Right forelimb (tissue), 1 donor: Measurements from ENCODE around the gene ERAP2.
A peak's percentile ranks its signal among the peaks of the same experiment; 100 is the strongest.

ENCODE experiments used
- DNase-seq: peaks from one replicate; pipeline ENCODE4 v3.0.0-alpha.2; 2018

Gene ERAP2

GRCh38 chr5:96933764-96934707 lies 57.7 kb downstream of the ERAP2 start:
- DNase-seq: no peak

DNA sequence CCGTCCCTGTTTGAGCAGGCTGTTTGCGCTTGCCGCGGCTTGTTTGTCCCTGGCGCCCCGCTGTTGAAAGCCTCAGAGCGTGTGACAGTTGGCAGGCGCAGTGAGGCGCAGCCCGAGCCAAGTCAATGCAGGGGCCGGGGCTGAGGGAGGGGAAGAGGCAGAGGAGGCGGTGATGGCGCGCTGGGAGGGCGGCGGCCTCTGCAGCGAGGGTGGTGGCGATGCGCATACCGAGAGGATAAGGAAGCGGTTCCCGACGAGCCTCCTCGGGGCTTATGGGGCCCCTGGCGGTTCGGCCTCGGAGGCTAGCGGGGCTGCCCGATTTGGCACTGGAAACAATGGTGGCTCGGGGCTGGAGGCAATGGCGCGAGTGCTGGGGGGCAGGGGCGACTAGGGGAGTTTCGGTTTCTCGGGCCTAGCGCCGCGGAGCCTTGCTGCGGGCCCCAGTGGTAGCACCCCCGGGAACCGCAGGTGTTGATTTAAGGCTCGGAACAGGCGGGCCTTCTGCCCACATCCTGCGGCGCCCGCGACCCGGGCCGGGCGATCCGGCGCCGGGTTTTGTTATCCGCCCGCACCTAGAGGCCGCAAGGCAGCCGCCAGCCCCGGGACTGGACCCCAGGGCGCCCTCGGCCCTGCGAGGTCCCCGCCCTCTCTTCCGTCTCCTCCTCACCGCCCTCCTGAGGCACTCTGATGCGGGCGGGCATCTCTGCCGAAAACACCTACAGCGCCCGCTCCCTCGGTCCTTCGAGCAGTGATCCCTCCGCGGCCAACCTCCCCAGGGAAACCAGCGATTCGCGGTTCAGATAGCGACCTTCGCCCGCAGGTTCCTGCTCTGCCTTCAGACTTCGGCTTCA lies 58.6 kb downstream of the ERAP2 start:
- DNase-seq: peak; percentile 95

GRCh38 chr5:96935559-96936430 lies 59.5 kb downstream of the ERAP2 start, which contains the start of gene LNPEP:
TSS of gene LNPEP (plus strand) at chr5:96936080. CDS start at chr5:96936156, 76 bp downstream.
- DNase-seq: peak; percentile 97

- peak; percentile 67 for DNase-seq
Observed at GRCh38 chr5:96936431-96937320, 60.4 kb downstream of the ERAP2 start.

GRCh38 chr5:96940586-96940985 lies 64.3 kb downstream of the ERAP2 start:
- DNase-seq: no peak

DNA sequence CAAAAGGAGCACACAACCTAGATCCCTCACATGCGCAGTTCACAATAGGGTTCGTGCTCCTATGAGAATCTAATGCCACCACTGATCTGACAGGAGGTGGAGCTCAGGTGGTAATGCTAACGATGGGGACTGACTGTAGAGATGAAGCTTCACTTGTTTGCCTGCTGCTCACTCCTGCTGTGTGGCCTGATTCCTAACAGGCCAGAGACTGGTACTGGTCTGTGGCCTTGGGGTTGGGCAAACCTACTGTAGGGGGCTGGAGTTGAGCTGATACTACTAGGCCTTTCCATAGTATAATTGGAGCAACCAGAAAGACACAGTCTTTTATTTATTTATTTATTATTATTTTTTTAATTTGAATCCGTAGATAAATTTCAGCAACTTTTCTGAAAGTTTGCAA lies 64.8 kb downstream of the ERAP2 start:
- no peak for DNase-seq

DNA sequence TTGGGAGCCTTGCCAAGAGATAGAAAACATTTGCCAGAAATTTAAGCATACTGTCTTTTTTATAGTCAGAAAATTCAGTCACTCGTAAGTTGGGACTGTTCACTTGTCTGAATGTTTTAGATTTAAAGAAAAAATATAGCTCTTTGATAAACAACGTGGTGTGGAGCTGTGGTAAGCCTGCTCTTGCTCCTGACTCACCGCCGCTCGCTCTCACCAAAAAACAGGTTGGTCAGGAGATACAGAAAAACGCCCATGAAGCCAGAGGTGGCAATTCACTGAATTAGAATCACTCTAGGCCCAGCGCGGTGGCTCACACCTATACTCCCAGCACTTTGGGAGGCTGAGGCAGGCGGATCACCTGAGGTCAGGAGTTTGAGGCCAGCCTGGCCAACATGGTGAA lies 65.8 kb downstream of the ERAP2 start:
- no peak for DNase-seq

DNA sequence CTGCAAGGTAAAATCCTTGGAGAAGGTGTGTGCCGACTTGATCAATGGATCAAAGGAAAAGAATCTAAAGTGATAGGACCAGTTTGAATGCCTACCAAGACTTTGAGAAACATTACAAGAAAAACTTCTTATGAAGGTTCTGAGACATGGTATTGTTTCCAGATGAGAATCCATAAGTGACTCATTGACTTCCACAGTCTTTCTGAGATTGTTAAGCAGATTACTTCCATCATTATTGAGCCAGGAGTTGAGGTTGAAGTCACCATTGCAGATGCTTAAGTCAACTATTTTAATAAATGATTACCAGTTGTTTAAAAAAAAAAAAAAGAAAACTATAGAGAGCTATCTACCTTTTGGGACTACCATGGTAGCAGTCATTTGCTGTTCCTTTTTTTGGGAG lies 66.6 kb downstream of the ERAP2 start:
- DNase-seq: no peak

DNA sequence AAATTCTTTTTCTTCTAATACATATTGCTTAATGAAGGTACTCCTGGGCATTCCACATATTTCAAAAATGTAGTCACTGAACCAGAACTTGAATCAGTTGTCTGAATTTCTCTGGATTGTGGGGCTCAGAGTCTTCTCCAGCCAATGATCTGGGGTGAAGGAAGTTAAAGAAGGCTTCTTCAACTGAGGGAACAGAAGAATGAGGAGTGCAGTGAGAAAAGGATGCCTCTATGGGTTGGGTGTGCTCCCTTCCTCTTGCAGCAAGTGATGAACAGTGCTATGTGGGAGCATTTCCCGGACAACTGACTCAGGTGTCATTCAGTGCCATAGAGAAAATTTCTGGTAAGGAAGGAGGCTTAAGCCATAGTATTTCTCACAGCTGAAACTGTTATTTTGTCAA lies 67.5 kb downstream of the ERAP2 start:
- DNase-seq: no peak

DNA sequence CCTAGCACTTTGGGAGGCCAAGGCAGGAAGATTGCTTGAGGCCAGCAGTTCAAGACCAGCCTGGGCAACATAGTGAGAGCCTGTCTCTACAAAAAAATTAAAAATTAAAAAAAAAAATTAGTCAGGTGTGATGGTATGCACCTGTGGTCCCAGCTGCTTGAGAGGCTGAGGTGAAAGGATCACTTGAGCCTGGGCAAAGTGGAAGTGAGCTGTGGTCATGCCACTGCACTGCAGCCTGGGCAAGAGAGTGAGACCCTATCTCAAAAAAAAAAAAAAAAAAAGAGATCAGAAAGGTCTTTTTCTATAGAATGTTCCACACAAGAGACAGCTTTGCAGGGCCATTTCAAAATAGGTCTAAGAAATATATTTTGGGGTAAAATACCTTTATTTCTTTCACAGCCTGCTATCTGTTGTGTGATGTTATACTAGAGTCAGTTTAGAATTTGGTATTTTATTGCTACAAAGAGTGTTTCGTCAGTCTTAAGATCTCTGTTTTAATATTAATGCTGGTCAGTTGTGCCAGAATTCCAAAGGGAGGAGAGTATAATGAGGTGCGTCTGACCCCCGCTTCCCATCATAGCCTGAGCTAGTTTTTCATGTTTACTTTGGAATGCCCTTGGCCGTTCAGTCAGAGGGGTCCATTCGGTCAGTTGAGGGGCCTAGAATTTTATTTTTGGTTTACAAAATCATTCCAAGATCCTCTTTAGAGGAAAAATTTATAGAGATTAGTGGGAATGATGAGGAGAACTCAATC lies 69.0 kb downstream of the ERAP2 start:
- no peak for DNase-seq

DNA sequence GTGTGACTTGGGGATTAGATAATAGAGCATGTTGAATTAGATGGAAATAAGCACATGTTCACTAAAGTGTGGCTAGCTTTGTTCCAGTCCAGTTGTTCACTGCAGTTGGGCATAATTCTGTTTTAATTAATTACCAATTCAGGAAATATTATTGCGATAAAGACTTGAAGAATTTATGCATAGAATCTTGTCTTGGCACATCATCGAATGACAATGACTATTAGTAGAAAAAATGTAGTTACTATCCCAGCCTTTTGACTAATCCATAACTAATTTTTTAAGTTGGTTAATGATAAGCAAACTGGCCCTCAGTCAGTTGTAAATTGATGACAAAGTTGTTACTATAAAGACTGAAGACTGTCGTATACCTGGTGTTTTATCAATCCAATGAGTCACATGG lies 70.1 kb downstream of the ERAP2 start:
- DNase-seq: no peak

DNA sequence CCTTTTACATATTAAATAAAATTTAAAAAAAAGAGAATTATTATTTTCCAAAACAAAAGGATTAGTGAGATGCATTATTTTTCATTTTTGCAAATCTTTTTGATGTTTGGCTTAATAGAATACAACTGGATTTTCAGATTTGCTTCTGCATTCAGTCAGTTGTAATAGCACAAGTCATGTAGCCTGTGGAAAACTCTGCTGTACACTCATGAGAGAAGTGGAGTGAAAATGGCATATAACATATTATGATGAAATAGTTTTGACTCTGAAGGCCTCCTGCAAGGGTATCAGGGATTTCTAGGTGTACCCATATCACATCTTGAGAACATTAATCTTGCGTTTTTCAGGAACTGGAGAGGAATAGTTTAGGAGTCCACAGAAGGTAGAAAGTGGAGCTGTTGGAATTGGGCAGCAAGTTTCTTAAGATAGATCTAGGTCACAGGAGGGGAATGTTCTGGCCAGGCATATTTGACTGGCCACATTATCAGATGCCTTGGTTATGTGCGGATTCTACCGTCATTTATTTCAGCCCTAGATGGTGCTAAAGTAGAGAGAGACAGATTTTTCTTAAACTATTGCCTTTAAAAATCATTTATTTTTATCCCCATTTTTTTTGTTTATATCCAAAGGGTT lies 75.9 kb downstream of the ERAP2 start:
- no peak for DNase-seq

DNA sequence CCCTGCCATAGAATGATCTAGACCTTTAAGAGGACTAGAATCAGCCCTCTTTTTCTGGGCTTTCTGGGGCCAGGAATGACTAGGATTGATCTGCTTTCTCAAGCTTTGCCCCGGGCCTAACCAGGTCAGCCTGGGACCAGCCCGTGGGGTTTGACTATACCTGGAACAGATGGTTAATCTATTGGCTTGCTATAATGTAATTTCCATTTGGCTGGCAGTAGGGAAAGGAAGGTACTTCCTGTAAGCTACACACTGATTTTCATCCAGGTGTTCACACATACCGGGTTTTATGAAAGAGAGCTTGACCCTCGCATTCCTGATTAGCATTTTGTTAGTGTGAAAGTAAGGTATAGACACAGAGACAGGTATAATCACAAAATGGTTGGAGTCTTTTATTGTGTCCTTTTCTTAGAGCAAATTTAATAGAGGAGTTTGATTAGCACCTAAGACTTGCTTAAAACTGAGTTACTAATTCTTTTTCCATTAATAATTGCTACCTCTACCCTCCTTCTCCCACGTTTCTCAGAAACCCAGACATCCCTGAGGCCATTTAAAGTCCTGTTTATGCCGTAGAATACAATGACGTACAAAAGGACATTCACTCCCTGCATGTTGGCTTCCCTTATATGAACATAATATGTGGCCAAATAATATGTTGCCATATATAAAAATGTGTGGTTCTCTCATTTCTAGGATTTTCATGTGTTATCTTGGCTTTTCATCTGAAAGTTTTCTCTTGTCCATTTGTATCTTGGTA lies 76.9 kb downstream of the ERAP2 start:
- no peak for DNase-seq

GRCh38 chr5:96957254-96958049 lies 81.2 kb downstream of the ERAP2 start:
- DNase-seq: no peak

DNA sequence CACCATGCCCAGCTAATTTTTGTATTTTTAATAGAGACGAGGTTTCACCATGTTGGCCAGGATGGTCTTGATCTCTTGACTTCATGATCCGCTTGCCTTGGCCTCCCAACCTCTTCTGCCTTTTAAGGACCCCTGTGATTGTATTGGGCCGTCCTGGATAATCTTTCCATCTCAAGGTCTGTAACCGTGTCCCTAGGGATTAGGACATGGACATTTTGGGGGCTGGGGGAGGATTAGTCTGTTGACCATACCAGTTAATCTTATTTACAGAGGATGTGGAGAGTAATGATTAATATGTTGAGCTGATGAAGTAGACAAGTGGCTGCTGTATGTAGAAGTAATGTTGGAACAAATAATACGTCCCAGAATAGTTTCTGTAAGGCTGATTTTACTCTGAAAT lies 82.7 kb downstream of the ERAP2 start:
- DNase-seq: no peak

DNA sequence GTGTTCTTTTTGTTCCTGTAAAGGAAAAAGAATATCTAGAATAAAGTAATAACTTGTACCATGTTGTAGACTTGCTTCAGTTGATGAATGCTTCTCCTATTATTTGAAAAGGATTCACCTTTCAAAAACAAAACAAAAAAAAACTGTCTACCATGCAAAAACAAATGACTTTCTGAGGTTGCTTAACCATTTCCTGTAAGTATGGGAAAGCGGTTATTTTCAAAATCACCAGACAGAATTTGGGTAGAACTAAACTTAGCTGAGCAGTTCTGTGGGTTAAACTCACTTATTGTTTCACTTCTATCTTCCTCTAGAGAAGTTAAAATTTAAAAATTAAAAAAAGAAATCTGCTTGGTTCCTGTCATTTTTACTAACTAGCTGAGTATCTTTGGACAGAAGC lies 84.8 kb downstream of the ERAP2 start:
- no peak for DNase-seq

DNA sequence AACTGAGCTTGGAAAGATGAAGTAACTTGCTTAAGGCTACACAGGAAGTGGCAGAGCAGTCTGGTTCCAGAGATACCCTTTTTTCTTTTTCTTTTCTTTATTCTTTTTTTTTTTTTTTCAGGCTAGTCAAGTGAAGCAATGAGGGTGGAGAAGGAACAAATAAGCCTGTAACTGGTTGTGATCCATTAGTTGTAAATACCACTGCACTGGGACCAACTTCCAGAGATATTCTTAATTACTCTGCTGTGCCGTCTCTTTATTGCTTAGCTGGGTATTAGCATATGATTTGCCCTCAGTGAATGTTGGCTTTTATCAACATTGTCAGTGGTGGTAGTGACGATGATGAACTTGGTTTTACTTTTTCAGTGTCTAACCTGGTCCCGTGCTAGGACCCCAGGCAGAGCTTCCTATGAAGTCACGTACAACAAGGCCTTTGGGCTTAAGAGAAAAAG lies 86.3 kb downstream of the ERAP2 start:
- no peak for DNase-seq

GRCh38 chr5:96963267-96963666 lies 87.0 kb downstream of the ERAP2 start:
- no peak for DNase-seq

GRCh38 chr5:96966801-96967200 lies 90.5 kb downstream of the ERAP2 start:
- no peak for DNase-seq
